Activated CD4-positive, alpha-beta T cell treated with anti-CD3 and anti-CD28 coated beads for 48 hours (primary cell): ENCODE measurements around the gene PITPNC1.

Source experiments
- DNase-seq: peaks from one replicate; pipeline ENCODE4 v3.0.0-alpha.2; 2020

Gene PITPNC1

DNA sequence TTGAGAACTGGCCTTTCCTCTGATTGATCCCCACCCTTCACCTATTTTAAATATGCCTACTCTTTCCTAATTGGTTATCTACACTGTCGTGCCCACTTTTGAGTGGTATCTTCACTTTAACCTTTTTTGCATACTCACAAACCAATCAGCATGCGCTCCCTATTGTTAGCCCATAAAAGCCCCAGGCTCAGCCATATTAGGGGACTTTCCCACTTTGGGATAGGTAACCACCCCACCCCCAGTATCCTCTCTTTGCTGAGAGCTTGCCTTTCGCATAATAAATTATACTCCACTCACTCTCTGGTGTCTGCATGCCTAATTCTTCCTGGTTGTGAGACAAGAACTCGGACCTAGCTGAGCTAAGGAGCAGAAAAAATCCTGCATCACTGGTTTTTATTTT, 281.2 kb downstream of the PITPNC1 start:
- no peak for DNase-seq

GRCh38 chr17:67659028-67659427, 281.9 kb downstream of the PITPNC1 start:
- no peak for DNase-seq

GRCh38 chr17:67662712-67663111, 285.6 kb downstream of the PITPNC1 start:
- no peak for DNase-seq

DNA sequence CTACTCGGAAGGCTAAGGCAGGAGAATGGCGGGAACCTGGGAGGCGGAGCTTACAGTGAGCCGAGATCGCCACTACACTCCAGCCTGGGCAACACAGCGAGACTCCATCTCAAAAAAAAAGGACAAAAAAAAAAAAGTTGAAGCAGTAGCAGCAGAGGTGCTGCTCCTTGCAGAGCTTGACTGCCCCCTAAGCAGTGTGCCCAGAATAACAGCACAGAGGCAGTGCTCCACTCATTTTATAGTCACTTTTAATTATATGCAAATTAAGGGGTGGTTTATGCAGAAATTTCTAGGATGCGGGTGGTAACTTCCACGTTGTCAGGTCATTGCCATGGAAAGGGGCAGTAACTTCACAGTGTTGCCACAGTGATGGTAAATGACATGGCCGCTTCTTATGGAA, 286.4 kb downstream of the PITPNC1 start:
- no peak for DNase-seq

DNA sequence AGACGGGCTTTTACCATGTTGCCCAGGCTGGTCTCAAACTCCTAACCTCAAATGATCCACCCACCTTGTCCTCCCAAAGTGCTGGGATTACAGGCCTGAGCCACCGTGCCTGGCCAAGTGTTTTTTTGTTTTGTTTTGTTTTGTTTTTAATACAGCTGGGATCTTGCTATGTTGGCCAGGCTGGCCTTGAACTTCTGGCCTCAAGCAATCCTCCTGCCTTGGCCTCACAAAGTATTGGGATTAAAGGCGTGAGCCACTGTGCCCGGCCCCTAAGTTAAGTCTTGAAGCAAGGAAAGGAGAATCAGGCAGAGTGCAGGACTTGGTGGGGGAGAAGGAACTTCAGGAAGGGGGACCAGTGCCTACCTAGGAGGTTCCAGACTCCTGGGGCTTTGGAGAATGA, 288.9 kb downstream of the PITPNC1 start:
- DNase-seq, result no peak

DNA sequence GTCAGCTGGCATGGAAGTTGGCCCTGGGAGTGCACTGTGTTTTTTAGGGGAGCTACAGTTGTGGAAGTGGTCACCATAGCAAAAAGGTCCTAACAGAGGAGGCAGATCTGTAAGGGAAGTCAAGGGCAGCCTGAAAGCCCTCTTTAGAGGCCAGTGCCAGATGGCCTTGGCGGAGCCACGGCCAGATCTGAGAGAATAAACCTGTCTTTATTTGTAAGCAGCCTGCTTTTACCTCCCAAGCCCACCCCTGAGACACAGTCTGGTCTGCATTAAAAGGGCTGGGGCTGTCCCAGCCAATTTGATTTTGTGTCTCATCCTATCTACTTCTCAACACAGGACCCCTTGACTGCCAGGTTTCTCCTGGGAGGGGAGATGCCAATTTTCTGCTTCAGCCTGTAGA, 289.6 kb downstream of the PITPNC1 start:
- DNase-seq, result no peak

DNA sequence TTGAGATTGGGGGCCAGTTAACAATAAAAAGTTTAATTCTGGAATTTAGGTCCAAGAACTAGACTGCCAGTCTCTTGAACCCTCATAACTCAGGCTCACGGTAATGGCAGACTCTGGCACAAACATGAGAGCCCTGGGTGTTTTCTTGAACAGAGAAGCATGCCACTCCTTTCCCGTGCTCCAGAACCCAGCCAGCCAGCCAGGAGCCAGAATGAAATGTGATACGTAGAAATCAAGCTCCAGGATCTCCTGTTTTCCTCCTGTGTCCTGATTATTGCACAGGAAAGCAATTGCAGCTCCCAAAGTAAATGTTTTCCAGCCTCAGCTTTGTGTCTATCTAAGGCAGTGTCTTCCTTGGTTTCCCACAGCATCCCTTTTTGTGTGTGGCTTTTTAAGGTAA, 294.4 kb downstream of the PITPNC1 start:
- DNase-seq, result no peak

DNA sequence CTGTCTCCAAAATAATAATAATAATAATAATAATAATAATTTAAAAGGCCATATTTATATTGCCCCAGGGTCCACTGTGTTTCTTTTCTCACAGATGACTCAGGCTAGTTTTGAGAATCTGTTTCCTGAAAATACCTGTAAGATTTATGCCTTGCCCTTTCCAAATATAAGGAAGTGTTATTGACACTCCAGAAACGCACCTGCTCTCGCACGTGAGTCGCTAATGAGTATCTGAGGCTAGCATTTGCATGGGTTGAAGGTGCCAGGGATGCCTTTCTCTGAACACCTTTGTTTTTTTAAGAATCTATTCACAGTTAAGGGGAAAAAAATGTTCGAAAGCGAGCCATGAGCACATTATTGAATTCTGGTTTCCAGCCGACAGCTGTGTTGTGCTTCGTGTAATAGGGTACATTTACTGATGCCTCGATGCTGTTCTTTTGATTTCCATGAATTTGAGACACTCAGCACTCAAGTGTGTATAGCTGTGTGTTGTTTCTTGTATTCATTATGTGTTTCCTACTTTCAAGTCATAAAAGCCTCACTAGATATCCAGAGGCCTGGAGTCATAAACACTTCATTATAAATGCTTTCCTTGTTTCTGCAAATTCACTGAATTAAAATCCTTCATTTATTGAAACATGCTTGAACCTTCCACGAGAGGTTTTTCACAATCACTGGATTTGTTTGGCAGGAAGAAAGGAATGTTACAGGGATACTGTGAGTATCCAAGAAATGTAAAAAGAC, 295.7 kb downstream of the PITPNC1 start:
- DNase-seq, result no peak

DNA sequence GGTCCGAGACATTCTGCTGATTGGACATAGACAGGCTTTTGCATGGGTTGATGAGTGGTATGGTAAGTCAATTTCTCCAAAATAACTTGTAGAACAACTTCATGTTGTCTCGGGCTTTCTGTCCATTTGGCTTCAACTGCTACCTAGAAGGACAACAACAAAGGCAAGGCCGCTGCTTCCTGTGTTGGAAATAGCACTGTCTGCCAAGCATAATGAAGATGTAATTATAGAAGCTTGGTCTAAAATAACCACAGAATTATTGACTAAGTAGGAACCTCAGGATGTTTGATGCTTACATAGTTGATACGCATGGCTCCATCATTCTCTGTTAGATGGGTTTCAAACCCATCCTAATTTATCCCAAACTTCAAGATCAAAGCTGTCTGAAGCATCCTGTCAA, 298.4 kb downstream of the PITPNC1 start:
- DNase-seq, result no peak

GRCh38 chr17:67676305-67676704, 299.2 kb downstream of the PITPNC1 start:
- DNase-seq, result no peak

DNA sequence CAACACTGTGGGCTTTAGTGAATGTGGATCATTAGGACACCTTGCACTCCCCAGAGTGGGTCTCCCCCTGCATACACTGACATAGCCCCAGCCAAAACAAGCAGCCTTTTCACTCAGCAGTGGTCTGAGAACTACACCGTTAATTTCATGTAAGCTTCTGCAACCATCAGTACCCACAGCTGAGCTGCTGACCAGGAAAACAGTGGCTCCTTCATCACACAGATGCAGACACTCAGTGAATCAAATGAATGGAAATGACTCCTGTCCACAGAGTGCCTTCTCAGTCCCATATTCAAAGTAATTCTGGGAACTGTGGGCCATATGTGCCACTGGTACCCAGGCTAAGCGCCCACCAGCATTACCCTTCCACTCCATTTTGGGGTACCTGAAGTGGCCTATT, 301.3 kb downstream of the PITPNC1 start:
- DNase-seq, result no peak

DNA sequence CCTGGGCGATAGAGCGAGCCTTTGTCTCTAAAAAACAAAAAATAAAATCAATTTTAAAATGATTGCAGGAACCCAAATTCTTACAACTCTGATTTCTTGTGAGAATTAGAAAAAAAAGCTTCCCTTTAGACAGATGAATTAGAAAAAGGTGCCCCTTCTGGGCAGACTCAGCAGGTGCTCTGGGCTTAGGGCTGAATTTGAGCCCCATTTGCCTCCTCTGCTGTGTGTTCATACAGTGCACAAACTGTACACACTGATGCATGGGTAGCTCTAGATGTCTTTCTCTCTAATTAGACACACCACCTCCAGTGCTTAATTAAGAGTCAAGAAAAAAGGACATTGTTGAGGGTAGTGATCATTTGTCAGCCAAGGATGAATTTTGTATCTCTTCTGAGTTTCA, 302.1 kb downstream of the PITPNC1 start:
- no peak for DNase-seq

DNA sequence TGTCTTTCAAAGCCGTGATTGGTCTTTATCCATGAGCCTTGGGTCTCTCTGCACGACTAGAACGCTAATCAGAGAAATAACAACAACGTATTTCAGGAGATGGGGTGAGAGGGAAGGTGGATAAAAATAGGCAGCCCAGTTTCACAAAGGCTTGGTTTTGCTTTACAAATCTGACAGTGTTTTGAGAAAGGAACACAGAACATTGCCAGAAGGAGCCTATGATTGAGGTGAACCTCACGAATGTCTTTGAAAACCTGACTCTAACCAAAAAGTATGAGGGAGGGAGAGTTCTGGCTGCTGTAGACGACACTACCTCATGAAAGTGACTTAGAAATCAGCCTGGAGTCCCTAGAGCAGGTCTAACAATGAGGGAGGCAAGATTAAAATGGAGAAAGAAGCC, 302.6 kb downstream of the PITPNC1 start:
- DNase-seq, result no peak

DNA sequence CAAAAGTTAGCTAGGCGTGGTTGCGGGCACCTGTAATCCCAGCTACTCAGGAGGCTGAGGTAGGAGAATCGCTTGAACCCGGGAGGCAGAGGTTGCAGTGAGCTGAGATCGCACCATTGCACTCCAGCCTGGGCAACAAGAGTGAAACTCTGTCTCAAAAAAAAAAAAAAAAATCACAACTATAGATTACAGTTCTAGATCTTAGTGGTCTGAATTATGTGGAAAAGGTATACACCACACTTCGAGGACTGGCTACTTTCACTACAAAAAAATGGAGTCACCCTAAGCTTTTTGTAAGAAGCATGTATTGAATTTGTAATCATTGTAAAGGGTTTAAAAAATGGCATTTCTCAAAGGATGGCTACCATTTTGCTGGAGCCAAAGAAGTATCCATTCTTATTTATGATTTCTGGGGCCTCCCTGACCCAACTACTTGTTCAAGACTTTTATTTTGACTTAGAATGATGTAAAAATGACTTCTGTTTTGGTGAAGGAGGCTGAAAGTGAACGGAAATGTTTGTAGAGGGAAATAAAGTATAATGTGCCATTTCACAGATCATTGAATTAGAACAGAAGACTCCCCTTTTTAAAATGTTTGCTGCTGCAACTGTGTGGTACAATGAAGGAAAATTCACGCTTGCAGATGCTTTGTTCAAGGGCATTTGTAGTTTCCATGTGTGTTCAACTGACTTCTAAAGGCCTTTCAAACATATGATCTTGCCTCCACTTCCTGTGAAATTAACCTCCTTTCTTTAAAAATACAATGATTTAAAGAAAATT, 303.6 kb downstream of the PITPNC1 start:
- no peak for DNase-seq

- no peak for DNase-seq
Observed at GRCh38 chr17:67682196-67682595, 305.1 kb downstream of the PITPNC1 start.

DNA sequence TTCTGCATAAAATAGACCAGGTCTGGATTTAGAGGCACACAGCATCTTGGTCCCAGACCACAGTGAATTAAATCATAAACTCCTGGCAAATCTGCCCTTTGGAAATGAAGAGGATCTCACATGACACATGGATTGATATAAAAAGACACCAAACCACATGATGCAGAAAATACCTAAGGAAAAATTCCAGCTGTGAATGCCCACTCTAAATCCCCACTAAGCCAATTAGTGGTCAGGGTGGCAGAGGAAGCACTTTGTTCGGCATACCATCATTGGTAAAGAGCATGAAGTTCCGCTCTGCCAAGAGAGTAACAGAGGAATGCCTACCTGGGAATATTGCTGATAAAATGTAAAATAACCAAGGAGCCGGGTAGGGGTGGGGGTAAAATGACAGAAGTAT, 308.3 kb downstream of the PITPNC1 start:
- DNase-seq, result no peak

- DNase-seq, result no peak
Observed at GRCh38 chr17:67686241-67686640, 309.2 kb downstream of the PITPNC1 start.

DNA sequence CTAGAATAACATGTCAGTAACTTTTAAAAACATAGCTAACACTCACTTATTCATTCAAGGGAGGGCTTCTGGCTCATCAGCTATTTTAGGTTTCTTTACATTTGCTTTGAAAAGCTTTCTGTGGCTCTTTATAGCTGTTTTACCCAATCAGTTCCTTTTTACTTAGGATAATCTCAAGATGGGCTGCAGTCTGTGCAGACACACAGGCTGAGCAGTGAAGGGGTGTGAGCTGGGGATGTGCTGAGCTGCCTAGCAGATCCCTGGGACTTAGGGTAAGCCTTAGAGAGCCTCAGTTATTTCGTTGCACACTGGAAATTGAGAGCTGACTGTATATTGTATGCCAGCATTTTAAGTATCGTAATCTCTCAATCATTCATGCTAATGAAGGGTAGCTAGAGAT, 310.4 kb downstream of the PITPNC1 start:
- no peak for DNase-seq

DNA sequence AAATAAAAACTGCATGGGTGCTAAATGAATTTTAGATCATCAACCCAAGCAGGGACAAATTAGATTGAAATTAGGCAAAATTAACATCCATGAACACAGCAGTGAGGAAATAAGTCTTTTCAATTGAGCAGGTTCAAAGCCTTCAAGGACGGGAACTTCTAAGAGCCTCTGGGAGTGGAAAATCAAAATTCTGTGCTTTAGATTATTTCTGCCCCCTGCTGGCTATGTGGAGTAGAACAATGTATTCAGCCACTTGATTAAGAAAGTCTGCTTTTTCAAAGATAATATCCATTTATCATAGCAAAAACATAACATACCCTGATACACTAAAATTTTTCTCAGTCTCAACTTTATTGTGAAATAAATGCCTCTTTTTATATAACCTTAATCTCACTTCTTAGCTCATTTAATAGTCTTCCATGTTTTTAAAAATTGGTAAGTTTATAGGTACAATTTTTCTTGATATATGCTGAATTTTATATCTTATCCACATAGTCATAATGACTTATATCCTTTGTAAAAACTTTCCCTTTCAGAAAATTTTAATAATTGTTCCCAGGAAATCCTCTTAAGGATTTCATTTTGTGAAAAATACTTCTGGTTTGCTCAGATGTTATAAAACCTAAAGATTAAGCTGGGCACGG, 312.6 kb downstream of the PITPNC1 start:
- peak; percentile 52 for DNase-seq

- DNase-seq, result no peak
Observed at GRCh38 chr17:67693811-67694210, 316.7 kb downstream of the PITPNC1 start.

- DNase-seq, result no peak
Observed at GRCh38 chr17:67696347-67696746, 319.3 kb downstream of the PITPNC1 start.

DNA sequence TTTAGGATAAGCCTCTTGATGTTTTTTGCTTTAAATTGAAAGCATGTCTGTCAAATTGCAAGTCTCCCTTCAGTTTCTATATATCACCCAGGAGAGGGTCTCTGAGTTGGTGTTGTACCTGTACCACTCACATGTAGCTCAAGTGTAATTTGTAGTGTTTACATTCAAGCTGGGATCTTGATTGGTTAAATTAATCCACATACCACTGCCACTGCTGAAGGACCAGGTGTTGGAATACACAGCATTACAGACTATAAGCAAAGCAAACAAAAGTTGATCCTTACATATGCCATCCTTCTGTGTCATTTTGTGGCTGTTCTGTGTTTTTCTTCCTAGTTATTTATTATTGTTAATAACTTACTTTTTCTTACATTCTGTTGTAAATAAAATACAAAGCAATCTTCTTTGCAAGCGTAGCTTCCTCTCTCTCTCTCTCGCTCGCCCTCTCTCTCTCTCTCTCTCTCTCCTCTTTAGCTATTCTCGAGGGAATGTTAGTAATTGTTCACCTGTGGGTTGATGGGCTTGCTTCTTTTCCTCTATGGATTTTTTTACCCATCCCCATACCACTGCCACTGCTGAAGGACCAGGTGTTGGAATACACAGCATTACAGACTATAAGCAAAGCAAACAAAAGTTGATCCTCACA, 319.9 kb downstream of the PITPNC1 start:
- DNase-seq, result no peak

DNA sequence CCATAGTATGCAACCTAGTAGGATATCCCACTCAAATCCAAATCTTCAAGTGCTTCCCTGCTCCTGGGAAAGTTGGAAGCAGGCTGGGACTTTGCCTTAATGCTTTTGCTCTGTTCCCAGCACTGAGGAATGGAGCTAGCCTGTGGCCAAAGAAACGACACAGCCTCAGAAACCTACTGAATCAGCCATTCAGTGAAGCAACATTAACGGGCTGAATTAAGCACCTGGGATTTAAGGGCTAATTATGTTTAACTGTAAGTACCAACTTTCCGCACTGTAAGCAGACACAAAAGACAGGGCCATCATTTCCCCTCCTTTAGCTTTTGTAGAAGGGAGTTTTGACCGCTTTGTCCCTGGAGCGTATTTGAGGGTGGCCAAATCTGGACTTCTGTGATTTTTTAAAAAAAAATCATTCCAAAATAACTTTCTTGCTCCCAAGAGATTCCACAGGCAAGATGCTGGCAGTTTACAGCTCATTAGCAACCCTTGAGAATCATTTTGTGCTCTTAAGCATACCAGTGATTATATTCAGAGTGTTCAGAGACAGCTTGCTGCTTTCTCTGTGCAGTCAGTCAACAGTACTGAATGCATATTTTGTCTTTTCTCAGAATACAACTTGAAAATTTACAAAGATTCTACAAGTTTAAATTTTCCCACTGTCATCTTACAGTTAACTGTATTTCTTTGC, 323.1 kb downstream of the PITPNC1 start:
- no peak for DNase-seq
